GM12892 (cell line): Measurements from ENCODE around the gene APOLD1.

ENCODE experiments used
- POLR2A ChIP-seq: IDR thresholded peaks from 2 replicates; pipeline ENCODE4 v1.6.1; 2011; ENCODE audit warnings: low read depth, low read length, control low read depth
- POLR2AphosphoS5 ChIP-seq: IDR thresholded peaks from 2 replicates; pipeline ENCODE4 v1.6.1; 2011; ENCODE audit warnings: low read depth, low read length, control low read depth
- TAF1 ChIP-seq: IDR thresholded peaks from 2 replicates; pipeline ENCODE4 v1.6.1; 2011; ENCODE audit warnings: low read depth, mild to moderate bottlenecking, control low read depth, low read length, borderline replicate concordance

GRCh38 chr12:12764824-12765223, 20.6 kb upstream of the APOLD1 start:
- TF ChIP-seq POLR2A (no peak), POLR2AphosphoS5 (no peak), TAF1 (no peak)
